HG02970 (cell line): Measurements from ENCODE around the gene ZMIZ1.

Experiments
- ATAC-seq: cut with Tn5 transposase; IDR thresholded peaks from one replicate; pipeline ENCODE4 v1.9.1; 2021; ENCODE audit warnings: mild to moderate bottlenecking, moderate library complexity, moderate number of reproducible peaks; ENCODE audit not compliant: unreplicated experiment, low FRiP score

The ZMIZ1 gene

GRCh38 chr10:79051766-79052165, 17.0 kb upstream of the ZMIZ1 start:
- no peak for ATAC-seq

- ATAC-seq, result no peak
These were observed 16.3 kb upstream of the ZMIZ1 start for GRCh38 chr10:79052291-79053080.

- no peak for ATAC-seq
These were observed 15.7 kb upstream of the ZMIZ1 start for GRCh38 chr10:79053081-79053434.

- no peak for ATAC-seq
These were observed 15.1 kb upstream of the ZMIZ1 start for GRCh38 chr10:79053481-79054202.

GRCh38 chr10:79054203-79055099, 14.3 kb upstream of the ZMIZ1 start:
- no peak for ATAC-seq

- ATAC-seq, result no peak
These were observed 13.5 kb upstream of the ZMIZ1 start for GRCh38 chr10:79055100-79055782.

- no peak for ATAC-seq
These were observed 12.9 kb upstream of the ZMIZ1 start for GRCh38 chr10:79055892-79056291.

- no peak for ATAC-seq
These were observed 12.4 kb upstream of the ZMIZ1 start for GRCh38 chr10:79056361-79056735.

GRCh38 chr10:79056736-79057391, 11.9 kb upstream of the ZMIZ1 start:
- ATAC-seq, result no peak

- ATAC-seq, result no peak
These were observed 11.1 kb upstream of the ZMIZ1 start for GRCh38 chr10:79057481-79058275.

- no peak for ATAC-seq
These were observed 9.6 kb upstream of the ZMIZ1 start for GRCh38 chr10:79058899-79059841.

GRCh38 chr10:79059859-79060379, 8.8 kb upstream of the ZMIZ1 start:
- no peak for ATAC-seq

- no peak for ATAC-seq
These were observed 8.0 kb upstream of the ZMIZ1 start for GRCh38 chr10:79060641-79061255.

- no peak for ATAC-seq
These were observed 7.1 kb upstream of the ZMIZ1 start for GRCh38 chr10:79061441-79062315.

- ATAC-seq, result no peak
These were observed 5.7 kb upstream of the ZMIZ1 start for GRCh38 chr10:79063071-79063491.

- ATAC-seq, result no peak
These were observed 4.9 kb upstream of the ZMIZ1 start for GRCh38 chr10:79063661-79064492.
